GM11168 (cell line): ENCODE results near the gene FAM169A.
"Not testable (repeated sequence)": the region's sequence is repeated elsewhere in the genome, so short reads cannot be mapped to it uniquely, and the experiment has no call there.

ENCODE experiments used
- in situ Hi-C: fragments of 300-500 bp; cut with MboI; formaldehyde crosslinking; loops from one replicate; pipeline ENCODE4 v1.12.0; 2022; ENCODE audit warnings: low sequenced_read_pairs; ENCODE audit not compliant: unreplicated experiment

The FAM169A gene

GRCh38 chr5:74865804-74866595, at the start of gene FAM169A:
Gene FAM169A, minus strand, starts transcription at chr5:74866387. Its CDS starts 24,711 bp downstream, at chr5:74841676.
- in situ Hi-C loops: no loop called here

GRCh38 chr5:74915488-74915887, 49.3 kb upstream of the FAM169A start:
- in situ Hi-C loops: no loop called here

GRCh38 chr5:74911421-74911820, 45.2 kb upstream of the FAM169A start:
- in situ Hi-C loops: not testable (repeated sequence)

GRCh38 chr5:74909888-74910287, 43.7 kb upstream of the FAM169A start:
- in situ Hi-C loops: not testable (repeated sequence)

GRCh38 chr5:74908237-74908636, 42.0 kb upstream of the FAM169A start:
- in situ Hi-C loops: not testable (repeated sequence)

GRCh38 chr5:74904713-74905112, 38.5 kb upstream of the FAM169A start:
- in situ Hi-C loops: not testable (repeated sequence)

- in situ Hi-C loops: no loop called here
Measured at GRCh38 chr5:74903165-74903787, 37.1 kb upstream of the FAM169A start.

- in situ Hi-C loops: no loop called here
Measured at GRCh38 chr5:74897049-74897448, 30.9 kb upstream of the FAM169A start.

GRCh38 chr5:74895906-74896305, 29.7 kb upstream of the FAM169A start:
- in situ Hi-C loops: no loop called here

GRCh38 chr5:74894351-74894750, 28.2 kb upstream of the FAM169A start:
- in situ Hi-C loops: no loop called here

- in situ Hi-C loops: no loop called here
Measured at GRCh38 chr5:74892921-74893320, 26.7 kb upstream of the FAM169A start.

- in situ Hi-C loops: no loop called here
Measured at GRCh38 chr5:74889523-74890105, 23.4 kb upstream of the FAM169A start.

GRCh38 chr5:74888117-74888516, 21.9 kb upstream of the FAM169A start:
- in situ Hi-C loops: no loop called here

- in situ Hi-C loops: no loop called here
Measured at GRCh38 chr5:74885170-74885569, 19.0 kb upstream of the FAM169A start.

- in situ Hi-C loops: not testable (repeated sequence)
Measured at GRCh38 chr5:74882379-74883134, 16.4 kb upstream of the FAM169A start.

- in situ Hi-C loops: no loop called here
Measured at GRCh38 chr5:74877624-74878304, 11.6 kb upstream of the FAM169A start.

GRCh38 chr5:74875994-74876791, 10.0 kb upstream of the FAM169A start:
- in situ Hi-C loops: no loop called here

GRCh38 chr5:74873525-74874249, 7.5 kb upstream of the FAM169A start:
- in situ Hi-C loops: no loop called here
